AML-193 (cell line): Measurements from ENCODE around the gene EFCAB10.
"Not testable (repeated sequence)": the region's sequence is repeated elsewhere in the genome, so short reads cannot be mapped to it uniquely, and the experiment has no call there.

Experiments used
- DNase-seq, 2 experiments: peaks; one replicate each; lab custom pipeline; 2025; lab: John Stamatoyannopoulos, UW

EFCAB10 gene

GRCh38 chr7:105531792-105532671 lies 49.3 kb downstream of the EFCAB10 start, which contains the start of gene RINT1:
TSS of gene RINT1 (plus strand) at chr7:105532201. CDS start at chr7:105532316, 115 bp downstream.
- peak; percentile 89 to 90 for DNase-seq

DNA sequence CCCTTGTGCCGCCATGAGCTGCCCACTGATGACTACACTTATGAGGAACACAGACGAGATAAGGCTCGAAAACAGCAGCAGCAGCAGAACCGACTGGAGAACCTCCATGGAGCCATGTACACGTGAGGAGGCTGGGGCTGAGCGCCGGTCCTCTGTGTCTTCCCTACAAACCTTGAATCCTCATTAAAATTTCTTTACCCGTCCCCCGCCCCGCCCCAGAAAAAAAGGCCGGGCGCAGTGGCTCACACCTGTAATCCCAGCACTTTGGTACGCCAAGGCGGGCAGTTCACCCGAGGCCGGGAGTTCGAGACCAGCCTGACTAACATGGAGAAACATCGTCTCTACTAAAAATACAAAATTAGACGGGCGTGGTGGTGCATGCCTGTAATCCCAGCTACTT lies 50.7 kb downstream of the EFCAB10 start:
- no peak for DNase-seq

DNA sequence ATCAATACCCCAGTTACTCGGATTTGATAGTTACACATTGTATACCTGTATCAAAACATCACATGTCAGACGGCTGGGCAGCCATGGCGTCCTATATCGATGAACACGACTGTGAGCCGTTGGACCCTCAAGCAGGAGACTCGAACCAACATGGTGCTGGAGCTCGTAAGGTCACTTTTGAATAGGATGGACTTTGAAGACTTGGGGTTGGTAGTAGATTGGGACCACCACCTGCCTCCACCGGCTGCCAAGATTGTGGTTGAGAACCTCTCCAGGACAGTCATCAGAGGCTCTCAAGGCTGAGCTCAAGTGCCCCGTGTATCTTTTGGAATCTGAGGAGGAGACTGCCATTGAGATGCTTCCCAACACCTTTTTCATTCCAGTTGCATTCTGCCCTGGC lies 51.2 kb downstream of the EFCAB10 start:
- DNase-seq = no peak

GRCh38 chr7:105527737-105528136 lies 53.6 kb downstream of the EFCAB10 start:
- DNase-seq = not testable (repeated sequence)

DNA sequence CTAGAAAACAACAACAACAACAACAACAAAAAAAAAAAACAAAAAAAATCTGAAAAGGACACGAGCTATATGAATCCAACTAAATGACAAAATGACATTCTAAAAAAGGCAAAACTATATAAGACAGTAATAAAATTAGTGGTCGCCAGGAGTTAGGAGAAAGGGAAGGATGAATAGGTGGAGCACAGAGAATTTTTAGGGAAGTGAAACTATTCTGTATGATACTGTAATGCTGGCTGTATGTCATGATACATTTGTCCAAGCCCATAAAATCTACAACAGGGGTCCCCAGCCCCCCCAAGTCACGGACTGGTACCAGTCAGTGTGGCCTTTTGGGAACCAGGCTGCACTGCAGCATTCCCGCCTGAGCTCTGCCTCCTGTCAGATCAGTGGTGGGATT lies 56.5 kb downstream of the EFCAB10 start:
- no peak for DNase-seq

GRCh38 chr7:105524423-105524822 lies 56.9 kb downstream of the EFCAB10 start:
- DNase-seq = not testable (repeated sequence)

DNA sequence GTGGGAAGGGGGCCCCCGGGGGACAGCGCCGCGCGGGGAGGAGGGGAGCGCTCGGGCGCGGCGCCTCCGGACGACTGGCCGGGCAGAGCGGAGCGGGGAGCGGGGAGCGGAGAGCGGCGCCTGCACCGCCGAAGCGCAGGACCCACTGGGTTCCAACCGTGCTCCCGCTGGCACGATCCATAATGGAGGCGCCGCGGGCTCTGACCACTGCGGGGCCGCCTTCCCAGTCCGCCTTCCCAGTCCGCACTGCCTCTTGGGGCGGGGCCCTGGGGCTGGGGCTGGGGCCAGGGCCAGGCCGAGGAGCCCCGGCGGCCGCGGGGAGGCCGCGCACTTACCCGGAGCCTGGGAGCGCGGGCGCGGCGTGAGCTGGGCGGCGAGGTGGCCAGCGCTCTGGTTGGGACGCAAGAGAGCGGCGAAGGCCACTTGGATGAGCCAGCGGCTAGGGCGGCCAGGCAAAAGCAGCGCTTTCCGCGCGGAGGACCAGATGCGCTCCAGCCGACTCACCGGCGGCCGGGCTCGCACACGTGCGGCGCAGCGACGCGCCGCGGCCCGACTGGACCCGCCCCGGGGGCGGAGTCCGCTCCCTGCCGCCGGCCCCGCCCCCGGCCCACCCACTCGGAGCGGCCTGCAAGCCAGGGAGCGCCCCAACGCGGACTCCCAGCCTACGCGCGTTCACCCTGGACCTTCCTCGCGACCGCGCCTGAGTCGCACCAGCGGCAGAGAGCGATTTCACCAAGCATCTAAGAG lies 59.4 kb downstream of the EFCAB10 start, which contains the start of gene PUS7:
TSS of gene PUS7 (minus strand) at position 555 of the 747 bp plus-strand sequence. CDS start 13,759 bp downstream, outside the sequence.
- DNase-seq = peak; percentile 79 to 85

- DNase-seq = peak; percentile 24 to 50
Observed at GRCh38 chr7:105521027-105521716, 60.1 kb downstream of the EFCAB10 start.

- not testable (repeated sequence) for DNase-seq
Observed at GRCh38 chr7:105520620-105521019, 60.7 kb downstream of the EFCAB10 start.

DNA sequence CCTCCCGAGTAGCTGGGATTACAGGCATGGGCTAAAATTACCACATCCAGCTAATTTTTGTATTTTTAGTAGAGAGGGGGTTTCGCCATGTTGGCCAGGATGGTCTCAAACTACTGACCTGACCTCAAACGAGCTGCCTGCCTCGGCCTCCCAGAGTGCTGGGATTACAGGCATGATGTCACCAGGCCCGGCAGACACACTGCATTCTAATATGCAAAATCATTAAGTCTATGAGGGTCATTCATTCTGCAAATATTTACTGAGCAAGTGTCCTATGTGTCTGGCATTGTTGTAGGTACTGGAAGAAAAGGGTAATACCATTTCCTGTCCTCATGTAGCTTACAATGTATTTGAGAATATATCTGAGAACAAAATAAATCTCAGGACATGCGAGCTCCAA lies 61.9 kb downstream of the EFCAB10 start:
- DNase-seq = no peak

DNA sequence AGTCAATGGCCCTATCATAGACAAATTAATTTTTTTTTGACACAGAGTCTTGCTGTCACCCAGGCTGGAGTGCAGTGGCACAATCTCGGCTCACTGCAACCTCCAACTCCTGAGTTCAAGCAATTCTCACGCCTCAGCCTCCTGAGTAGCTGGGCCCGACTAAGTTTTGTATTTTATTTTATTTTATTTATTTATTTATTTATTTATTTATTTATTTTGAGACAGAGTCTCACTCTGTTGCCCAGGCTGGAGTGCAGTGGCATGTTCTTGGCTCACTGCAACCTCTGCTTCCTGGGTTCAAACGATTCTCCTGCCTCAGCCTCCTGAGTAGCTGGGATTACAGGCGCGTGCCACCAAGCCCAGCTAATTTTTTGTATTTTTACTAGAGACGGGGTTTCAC lies 65.7 kb downstream of the EFCAB10 start:
- DNase-seq = not testable (repeated sequence)
